Limb (tissue), 2 donors: ENCODE measurements around the gene MAB21L2.

Experiments used
- DNase-seq, 2 donors: peaks; one replicate each; pipeline ENCODE4 v3.0.0-alpha.2; 2016; ENCODE audit errors: extremely low spot score in 2 of 2

MAB21L2 gene

DNA sequence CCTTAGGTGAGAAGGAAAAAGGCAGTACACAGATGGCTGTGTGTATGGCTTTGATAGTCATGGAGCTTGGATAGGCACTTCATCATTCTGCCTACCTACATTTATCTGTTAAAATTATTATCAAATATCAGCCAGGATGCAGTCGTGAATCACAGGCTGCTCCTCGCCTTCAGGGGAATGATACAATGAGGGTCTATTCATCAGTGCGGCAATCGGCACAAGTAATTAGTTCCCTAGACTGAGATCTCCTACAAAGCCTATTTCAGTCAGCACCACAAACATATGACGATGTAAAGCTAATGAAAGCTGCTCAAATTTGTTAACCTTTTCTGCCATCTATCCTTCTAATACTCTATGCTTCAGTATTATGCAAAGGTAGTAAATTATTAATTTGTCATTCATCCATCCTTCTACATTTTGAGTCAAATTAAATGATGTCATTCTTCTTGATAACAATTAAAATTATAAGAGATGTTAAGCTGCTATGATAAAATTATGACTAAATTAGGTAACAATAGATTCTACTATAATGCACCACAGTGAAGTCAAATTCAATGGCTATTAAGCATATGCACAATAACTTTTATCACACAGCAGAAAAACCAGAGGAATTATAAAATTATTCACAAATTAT lies 19.0 kb downstream of the MAB21L2 start:
- DNase-seq = no peak

DNA sequence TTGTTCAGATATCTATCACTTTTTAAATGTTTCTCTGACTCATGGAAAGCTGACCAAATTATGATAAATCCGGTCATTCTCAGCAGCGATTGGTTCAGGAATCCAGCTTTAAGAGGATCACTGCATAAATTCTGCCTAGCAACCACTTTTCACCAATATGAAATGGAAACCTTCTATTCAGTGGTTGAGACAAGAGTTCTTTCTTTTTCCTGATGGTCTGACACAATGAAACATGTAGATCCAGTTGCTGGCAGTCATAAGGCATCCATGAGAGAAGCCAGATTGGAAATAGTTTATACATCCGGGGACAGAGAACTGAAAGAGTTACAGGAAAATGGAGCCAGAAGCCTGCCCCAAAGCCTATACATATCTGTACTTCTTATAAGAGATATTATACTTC lies 27.2 kb downstream of the MAB21L2 start:
- DNase-seq = no peak

DNA sequence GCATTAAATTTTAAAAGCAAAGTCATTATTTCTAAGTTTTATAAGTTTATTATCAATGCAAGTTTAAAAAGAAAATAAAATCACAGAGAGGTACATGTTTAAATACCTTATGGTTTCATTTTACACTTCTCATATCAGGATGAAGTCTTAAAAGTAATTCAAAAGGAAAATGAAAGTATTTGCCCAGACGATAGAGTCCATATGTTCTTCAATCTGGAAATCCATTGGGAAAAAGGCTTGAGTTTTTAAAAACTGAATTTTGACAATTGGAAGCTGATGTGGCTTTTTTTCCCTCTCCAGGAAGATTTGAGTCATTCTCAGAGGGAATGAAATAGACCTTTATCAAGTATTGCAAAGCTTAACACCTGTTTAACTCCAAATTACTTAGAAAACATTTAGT lies 37.1 kb downstream of the MAB21L2 start:
- no peak for DNase-seq

DNA sequence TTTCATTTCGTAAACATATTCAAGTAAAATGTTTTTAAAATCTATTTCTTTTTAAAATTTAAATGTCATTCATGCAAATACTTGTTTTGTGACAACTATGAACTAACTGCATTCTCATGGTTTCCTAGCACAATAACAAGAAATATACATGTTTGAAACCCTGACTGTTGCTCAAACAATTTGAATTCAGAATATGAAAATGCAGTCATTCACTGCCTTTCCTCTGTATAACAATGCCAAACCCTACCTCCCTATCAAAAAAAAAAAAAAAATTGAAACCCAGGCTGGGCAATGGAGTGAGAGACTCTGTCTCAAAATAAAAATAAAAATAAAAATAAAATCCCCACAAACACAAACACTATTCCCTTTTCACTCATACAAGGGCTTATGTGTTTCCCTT lies 42.1 kb downstream of the MAB21L2 start:
- DNase-seq = no peak

DNA sequence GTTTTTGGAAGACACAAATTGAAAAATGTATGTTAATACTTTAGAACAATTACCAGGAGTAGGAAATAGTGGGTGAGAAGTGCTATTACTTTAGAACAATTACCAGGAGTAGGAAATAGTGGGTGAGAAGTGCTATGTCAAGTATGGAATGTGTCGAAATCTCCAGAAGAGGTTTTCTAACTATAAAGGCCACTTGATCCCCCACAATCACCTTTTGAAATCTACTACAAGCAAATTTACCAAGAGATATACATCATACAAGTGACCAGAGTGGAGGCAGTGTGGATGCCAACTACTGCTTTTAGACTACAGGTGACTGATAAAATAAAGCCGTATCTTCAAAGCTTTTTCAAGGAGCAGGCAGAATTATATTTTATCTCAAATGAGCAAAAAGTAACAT lies 43.1 kb downstream of the MAB21L2 start:
- DNase-seq = no peak

DNA sequence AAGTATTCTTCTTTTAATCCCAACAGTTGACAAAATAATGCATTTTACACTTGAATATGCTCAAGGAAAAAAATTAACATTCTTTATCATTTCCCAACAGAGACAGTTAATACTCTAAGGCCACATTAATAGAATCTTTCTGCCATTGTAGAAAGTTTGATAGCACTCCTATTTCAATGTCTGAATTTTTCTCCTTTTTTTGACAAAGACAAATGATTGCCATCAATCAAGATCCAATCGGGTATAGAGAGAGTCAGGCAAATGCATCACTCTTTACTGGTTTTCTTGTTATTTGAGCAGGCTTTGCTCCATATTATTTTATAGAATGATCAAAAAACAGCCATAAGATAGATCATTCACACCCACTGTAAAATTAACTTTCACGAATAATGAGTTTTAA lies 46.1 kb downstream of the MAB21L2 start:
- no peak for DNase-seq

DNA sequence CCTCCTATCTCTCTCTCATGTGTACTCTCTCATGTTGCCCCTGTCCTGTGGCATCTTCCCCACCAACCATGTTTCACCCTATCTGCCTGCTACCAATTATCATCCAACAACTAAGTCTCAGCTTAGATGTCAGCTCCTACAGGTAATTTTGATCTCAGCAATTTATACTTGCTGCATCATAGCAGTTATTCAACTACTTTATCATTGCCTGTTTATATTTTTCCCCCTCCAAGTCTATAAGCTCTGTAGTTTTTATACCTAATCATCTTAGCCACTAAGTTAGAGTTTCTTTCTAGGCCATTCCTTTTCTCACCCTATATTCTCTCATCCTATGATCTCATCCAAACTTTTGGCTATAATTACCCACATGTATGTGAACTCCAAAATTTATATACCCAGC lies 50.7 kb downstream of the MAB21L2 start:
- no peak for DNase-seq
